HFFc6 (cell line): ENCODE data around the gene UBA3. TPM values are rescaled to one million over a fixed set of nuclear protein-coding genes. Genes with fewer than 3 reads are reported as not detected.

Experiments
- DNase-seq: peaks from one replicate; pipeline ENCODE4 v3.0.0-alpha.2; 2018
- H3K27ac Mint-ChIP-seq: 2 replicates; pipeline ENCODE4 v1.8.0; 2020; ENCODE audit warnings: mild to moderate bottlenecking, mixed read lengths
- H3K27me3 Mint-ChIP-seq: 2 replicates; pipeline ENCODE4 v1.8.0; 2021; ENCODE audit warnings: mild to moderate bottlenecking, moderate library complexity, mixed read lengths; ENCODE audit not compliant: insufficient read depth
- H3K36me3 Mint-ChIP-seq: 2 replicates; pipeline ENCODE4 v1.8.0; 2021; ENCODE audit warnings: low read depth, mixed read lengths
- H3K4me1 Mint-ChIP-seq: 2 replicates; pipeline ENCODE4 v1.8.0; 2020; ENCODE audit warnings: low read depth, mixed read lengths
- H3K4me3 Mint-ChIP-seq: 2 replicates; pipeline ENCODE4 v1.8.0; 2020; ENCODE audit warnings: mild to moderate bottlenecking, moderate library complexity, mixed read lengths
- H3K9me3 Mint-ChIP-seq: 2 replicates; pipeline ENCODE4 v1.8.0; 2020; ENCODE audit warnings: mild to moderate bottlenecking, mixed read lengths
- total RNA-seq, 6 experiments: library from RNA; stranded (reverse); fragmentation: NEBNext Ultra II Directional; extraction: Animal tissue kit (Norgen Biotek cat#: 25700); gene quantifications; 2 replicates in 1 of 6; 3 replicates in 5 of 6; pipeline ENCODE4 v1.2.3, GENCODE V29; 2021
- TF ChIP-seq, protein P1 (sequence below): fragments of 200-600 bp; sonication (generic); IDR thresholded peaks from 2 replicates; pipeline ENCODE4 v1.5.0; 2021; ENCODE audit warnings: antibody characterized with exemption, mild to moderate bottlenecking

UBA3 gene
- total RNA-seq, 6 experiments from 2014 or later, result 62.1 to 75.4 (median 63.6) TPM

- 0 out of 2 replicates have a peak, but pooled peaks cover 3% of the 10 kb centered on the region for H3K27me3 Mint-ChIP-seq
- DNase-seq, result peak; percentile 66
- peak overlapping the region; percentile 41; the same call in 1 of the 2 replicates for H3K4me3 Mint-ChIP-seq
- H3K27ac Mint-ChIP-seq, result peak overlapping the region; percentile 80
- H3K9me3 Mint-ChIP-seq, result no peaks in the 10 kb centered on the region
- TF ChIP-seq, protein P1, sequence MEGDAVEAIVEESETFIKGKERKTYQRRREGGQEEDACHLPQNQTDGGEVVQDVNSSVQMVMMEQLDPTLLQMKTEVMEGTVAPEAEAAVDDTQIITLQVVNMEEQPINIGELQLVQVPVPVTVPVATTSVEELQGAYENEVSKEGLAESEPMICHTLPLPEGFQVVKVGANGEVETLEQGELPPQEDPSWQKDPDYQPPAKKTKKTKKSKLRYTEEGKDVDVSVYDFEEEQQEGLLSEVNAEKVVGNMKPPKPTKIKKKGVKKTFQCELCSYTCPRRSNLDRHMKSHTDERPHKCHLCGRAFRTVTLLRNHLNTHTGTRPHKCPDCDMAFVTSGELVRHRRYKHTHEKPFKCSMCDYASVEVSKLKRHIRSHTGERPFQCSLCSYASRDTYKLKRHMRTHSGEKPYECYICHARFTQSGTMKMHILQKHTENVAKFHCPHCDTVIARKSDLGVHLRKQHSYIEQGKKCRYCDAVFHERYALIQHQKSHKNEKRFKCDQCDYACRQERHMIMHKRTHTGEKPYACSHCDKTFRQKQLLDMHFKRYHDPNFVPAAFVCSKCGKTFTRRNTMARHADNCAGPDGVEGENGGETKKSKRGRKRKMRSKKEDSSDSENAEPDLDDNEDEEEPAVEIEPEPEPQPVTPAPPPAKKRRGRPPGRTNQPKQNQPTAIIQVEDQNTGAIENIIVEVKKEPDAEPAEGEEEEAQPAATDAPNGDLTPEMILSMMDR, result no peak
- H3K4me1 Mint-ChIP-seq, result peaks cover 43% of the 10 kb centered on the region
- peaks cover 44% of the 10 kb centered on the region for H3K36me3 Mint-ChIP-seq
Measured at GRCh38 chr3:69033470-69033869, 46.7 kb downstream of the UBA3 start.

GRCh38 chr3:69032737-69033136 lies 47.4 kb downstream of the UBA3 start:
- H3K27me3 Mint-ChIP-seq, result 0 out of 2 replicates have a peak, but pooled peaks cover 3% of the 10 kb centered on the region
- H3K36me3 Mint-ChIP-seq, result peaks cover 45% of the 10 kb centered on the region
- TF ChIP-seq, protein P1, result no peak
- DNase-seq, result no peak
- no peaks in the 10 kb centered on the region for H3K9me3 Mint-ChIP-seq
- H3K27ac Mint-ChIP-seq, result peak overlapping the region; percentile 80
- H3K4me3 Mint-ChIP-seq, result peak overlapping the region; percentile 42
- peaks cover 47% of the 10 kb centered on the region for H3K4me1 Mint-ChIP-seq

DNA sequence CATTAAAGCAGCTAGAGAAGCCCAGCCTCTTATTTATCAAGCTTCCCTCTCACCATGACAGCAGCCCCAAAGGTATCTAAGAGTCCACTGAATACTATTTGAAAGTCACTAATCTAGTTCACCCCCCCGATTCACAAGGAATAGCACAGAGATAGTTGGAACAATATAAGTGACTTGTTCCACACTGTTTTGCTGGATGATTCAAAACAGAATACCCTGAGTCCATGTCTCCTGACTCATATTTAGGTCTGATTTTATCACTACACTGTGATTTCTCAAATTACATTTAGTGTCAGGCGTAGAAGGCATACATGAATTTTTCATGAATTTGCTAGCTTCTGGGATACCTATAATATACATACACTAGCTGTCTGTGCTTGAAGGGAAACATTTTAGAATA lies 48.0 kb downstream of the UBA3 start:
- peaks cover 48% of the 10 kb centered on the region for H3K4me1 Mint-ChIP-seq
- H3K4me3 Mint-ChIP-seq, result peak overlapping the region; percentile 50

GRCh38 chr3:69031635-69032034 lies 48.5 kb downstream of the UBA3 start:
- Mint-ChIP-seq H3K9me3 (no peaks in the 10 kb centered on the region), H3K4me1 (peaks cover 48% of the 10 kb centered on the region), H3K27ac (peak overlapping the region; percentile 80; the same call in 1 of the 2 replicates), H3K4me3 (no peak overlapping the region), H3K36me3 (peaks cover 44% of the 10 kb centered on the region), H3K27me3 (0 out of 2 replicates have a peak, but pooled peaks cover 3% of the 10 kb centered on the region)
- TF ChIP-seq, protein P1, result no peak
- DNase-seq, result no peak

More for the DNA sequence above, 48.0 kb downstream of the UBA3 start:
- H3K27me3 Mint-ChIP-seq, result 0 out of 2 replicates have a peak, but pooled peaks cover 3% of the 10 kb centered on the region
- TF ChIP-seq, protein P1, result no peak
- peak overlapping the region; percentile 80 for H3K27ac Mint-ChIP-seq
- peaks cover 46% of the 10 kb centered on the region for H3K36me3 Mint-ChIP-seq
- DNase-seq, result peak; percentile 76
- no peaks in the 10 kb centered on the region for H3K9me3 Mint-ChIP-seq

DNA sequence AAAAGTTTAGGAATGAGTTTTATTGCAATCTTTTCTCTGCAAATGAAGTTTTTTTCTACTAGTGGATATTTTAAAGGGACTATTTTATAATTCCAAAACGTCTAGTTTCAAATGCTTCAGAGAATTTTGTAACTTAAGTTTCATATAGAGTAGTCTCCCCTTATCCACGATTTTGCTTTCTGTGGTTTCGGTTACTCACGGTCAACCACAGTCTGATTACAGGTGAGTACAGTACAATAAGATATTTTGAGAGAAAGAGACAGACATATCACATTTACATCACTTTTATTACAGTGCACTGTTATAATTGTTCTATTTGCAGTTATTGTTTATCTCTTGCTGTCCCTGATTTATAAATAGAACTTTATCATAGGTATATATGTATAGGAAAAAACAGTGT lies 59.3 kb downstream of the UBA3 start:
- Mint-ChIP-seq H3K4me3 (no peak overlapping the region), H3K36me3 (peaks cover 16% of the 10 kb centered on the region), H3K27me3 (no peaks in the 10 kb centered on the region; the same call in 1 of the 2 replicates), H3K27ac (no peak overlapping the region), H3K4me1 (peaks cover 9% of the 10 kb centered on the region; the same call in 1 of the 2 replicates), H3K9me3 (no peaks in the 10 kb centered on the region)
- no peak for DNase-seq
- TF ChIP-seq, protein P1, result 0 out of 2 replicates have a peak, but pooled peaks have one; percentile 27
